Measurements from ENCODE around the gene TPM2. TPM values are rescaled to one million over a fixed set of nuclear protein-coding genes. Genes with fewer than 3 reads are reported as not detected.
A peak's percentile ranks its signal among the peaks of the same experiment; 100 is the strongest.

Gene TPM2
- total and polyA plus RNA-seq, 2 donors (not counting 1 experiment from before 2014, with no cell fraction given): 2.4 to 6.3 TPM

GRCh38 chr9:35665471-35665818 is 24.3 kb downstream of the TPM2 start:
- H3K4me2 ChIP-seq (replicated peaks; ENCODE audit: low read depth, low read length, poor library complexity, severe bottlenecking): peak overlapping the region; percentile 85
- H3K79me2 ChIP-seq (ENCODE audit: control insufficient read depth, insufficient read depth, low read length): peaks cover 6% of the 10 kb centered on the region
- POLR2A ChIA-PET: interaction anchor here (1.5 to 1.8 kb wide), 2 partner anchors 18 to 52 kb away, joined by 4 to 6 read pairs; no protein-coding TSS in a partner anchor
- Mint-ChIP-seq H3K4me3 (peak overlapping the region; percentile 88), H3K4me1 (peaks cover 55% of the 10 kb centered on the region), H3K27me3 (no peaks in the 10 kb centered on the region), H3K27ac (peak overlapping the region; percentile 55), H3K9me3 (ENCODE audit: insufficient read depth) (no peaks in the 10 kb centered on the region)
- DNase-seq (no peak), ATAC-seq (ENCODE audit: low read depth) (no peak)
- H3K36me3 ChIP-seq (replicated peaks in 1 of 2; ENCODE audit: control extremely low read depth in 1 of 2, control insufficient read depth in 1 of 2, extremely low read depth in 1 of 2, insufficient read depth in 2 of 2, low read length in 1 of 2): peaks cover 0 to 9% of the 10 kb centered on the region in 2 experiments
- H4K20me1 ChIP-seq (ENCODE audit: control insufficient read depth, insufficient read depth, low read length, poor library complexity, severe bottlenecking): no peaks in the 10 kb centered on the region
- H3K9ac ChIP-seq (ENCODE audit: low read length): peak overlapping the region; percentile 71
- TF ChIP-seq, protein P1, sequence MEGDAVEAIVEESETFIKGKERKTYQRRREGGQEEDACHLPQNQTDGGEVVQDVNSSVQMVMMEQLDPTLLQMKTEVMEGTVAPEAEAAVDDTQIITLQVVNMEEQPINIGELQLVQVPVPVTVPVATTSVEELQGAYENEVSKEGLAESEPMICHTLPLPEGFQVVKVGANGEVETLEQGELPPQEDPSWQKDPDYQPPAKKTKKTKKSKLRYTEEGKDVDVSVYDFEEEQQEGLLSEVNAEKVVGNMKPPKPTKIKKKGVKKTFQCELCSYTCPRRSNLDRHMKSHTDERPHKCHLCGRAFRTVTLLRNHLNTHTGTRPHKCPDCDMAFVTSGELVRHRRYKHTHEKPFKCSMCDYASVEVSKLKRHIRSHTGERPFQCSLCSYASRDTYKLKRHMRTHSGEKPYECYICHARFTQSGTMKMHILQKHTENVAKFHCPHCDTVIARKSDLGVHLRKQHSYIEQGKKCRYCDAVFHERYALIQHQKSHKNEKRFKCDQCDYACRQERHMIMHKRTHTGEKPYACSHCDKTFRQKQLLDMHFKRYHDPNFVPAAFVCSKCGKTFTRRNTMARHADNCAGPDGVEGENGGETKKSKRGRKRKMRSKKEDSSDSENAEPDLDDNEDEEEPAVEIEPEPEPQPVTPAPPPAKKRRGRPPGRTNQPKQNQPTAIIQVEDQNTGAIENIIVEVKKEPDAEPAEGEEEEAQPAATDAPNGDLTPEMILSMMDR (IDR thresholded peaks at IDR 0.05): no peak
- no peak for TF ChIP-seq EZH2 (IDR thresholded peaks at IDR 0.05; ENCODE audit: borderline replicate concordance, insufficient read depth, low read depth, low read length, poor library complexity, severe bottlenecking)
- H2AFZ ChIP-seq (ENCODE audit: insufficient read depth, low read depth, low read length, poor library complexity, severe bottlenecking): peak overlapping the region; percentile 83
- no peaks in the 10 kb centered on the region for H3K9me3 ChIP-seq (ENCODE audit: control extremely low read depth in 1 of 3, control insufficient read depth in 2 of 3, insufficient read depth in 1 of 3, low read length in 2 of 3)
- intact Hi-C loops (cut with micrococcal nuclease): no loop called here
- no peaks in the 10 kb centered on the region for H3K27me3 ChIP-seq (replicated peaks in 1 of 4; ENCODE audit: control extremely low read depth in 1 of 4, control insufficient read depth in 3 of 4, insufficient read depth in 4 of 4, low read length in 3 of 4)
- H3K4me3 ChIP-seq (ENCODE audit: control extremely low read depth in 1 of 5, extremely low read depth in 1 of 5, insufficient read depth in 1 of 5, low read depth in 2 of 5, low read length in 4 of 5): peak overlapping the region; percentile 50 to 78 (median 60)
- H3K27ac ChIP-seq (ENCODE audit: low read length in 2 of 2): no peak overlapping the region
- H3K4me1 ChIP-seq (ENCODE audit: control insufficient read depth in 2 of 2, insufficient read depth in 2 of 2, low read length in 2 of 2): peaks cover 34 to 50% of the 10 kb centered on the region in 2 donors
- WGBS (ENCODE audit: insufficient coverage): 8% methylated on average over 2 of the region's 5 CpGs
- CTCF ChIA-PET: interaction anchor here (1.0 to 15.0 kb wide), 11 partner anchors 9 to 70 kb away, joined by 3 to 268 read pairs (median 7); partner anchors contain the start of genes CD72, CREB3, SIT1 and TLN1
